T-helper 1 cell treated with Interleukin-12 subunit alpha and Interleukin-12 subunit beta and Interleukin-4 antibody, amounts not matched to agents 30 ng/mL and 1 ng/mL, for 36 hours (primary cell): Measurements from ENCODE around the gene COL9A3. TPM values are rescaled to one million over a fixed set of nuclear protein-coding genes. Genes with fewer than 3 reads are reported as not detected.

Experiments used
- intact Hi-C: fragments of 100-400 bp; cut with micrococcal nuclease; formaldehyde crosslinking; loops from one replicate; pipeline ENCODE4 v1.15.1; 2024
- total RNA-seq: library from RNA; stranded (reverse); gene quantifications from 2 replicates; pipeline ENCODE4 v1.2.3, GENCODE V29; 2022

COL9A3 gene
- 0.15 TPM in 1 of 2 replicates, not detected in the other for total RNA-seq

GRCh38 chr20:62816884-62817873, at the start of gene COL9A3:
Gene COL9A3 (plus strand): TSS chr20:62817050. CDS start chr20:62817065, 15 bp downstream.
- intact Hi-C loops, result no loop called here

DNA sequence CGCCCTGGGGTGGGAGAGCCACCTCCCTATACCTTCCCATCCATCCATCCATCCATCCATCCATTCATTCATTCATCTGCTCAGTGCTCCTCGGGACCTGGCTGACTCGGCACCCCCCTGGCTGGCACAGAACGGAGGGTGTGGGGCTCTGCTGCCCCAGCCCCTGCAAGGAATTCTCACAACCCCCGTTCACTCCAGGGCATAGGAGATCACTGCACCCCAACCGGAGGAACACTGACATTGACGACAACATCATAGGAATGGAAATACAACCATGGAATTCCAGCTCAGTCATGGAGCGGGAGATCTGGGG, 48.7 kb upstream of the COL9A3 start:
- intact Hi-C loops, result no loop called here

- intact Hi-C loops, result no loop called here
These were observed 48.1 kb upstream of the COL9A3 start for GRCh38 chr20:62768551-62769287.

GRCh38 chr20:62769346-62770071, 47.3 kb upstream of the COL9A3 start:
- intact Hi-C loops, result no loop called here

DNA sequence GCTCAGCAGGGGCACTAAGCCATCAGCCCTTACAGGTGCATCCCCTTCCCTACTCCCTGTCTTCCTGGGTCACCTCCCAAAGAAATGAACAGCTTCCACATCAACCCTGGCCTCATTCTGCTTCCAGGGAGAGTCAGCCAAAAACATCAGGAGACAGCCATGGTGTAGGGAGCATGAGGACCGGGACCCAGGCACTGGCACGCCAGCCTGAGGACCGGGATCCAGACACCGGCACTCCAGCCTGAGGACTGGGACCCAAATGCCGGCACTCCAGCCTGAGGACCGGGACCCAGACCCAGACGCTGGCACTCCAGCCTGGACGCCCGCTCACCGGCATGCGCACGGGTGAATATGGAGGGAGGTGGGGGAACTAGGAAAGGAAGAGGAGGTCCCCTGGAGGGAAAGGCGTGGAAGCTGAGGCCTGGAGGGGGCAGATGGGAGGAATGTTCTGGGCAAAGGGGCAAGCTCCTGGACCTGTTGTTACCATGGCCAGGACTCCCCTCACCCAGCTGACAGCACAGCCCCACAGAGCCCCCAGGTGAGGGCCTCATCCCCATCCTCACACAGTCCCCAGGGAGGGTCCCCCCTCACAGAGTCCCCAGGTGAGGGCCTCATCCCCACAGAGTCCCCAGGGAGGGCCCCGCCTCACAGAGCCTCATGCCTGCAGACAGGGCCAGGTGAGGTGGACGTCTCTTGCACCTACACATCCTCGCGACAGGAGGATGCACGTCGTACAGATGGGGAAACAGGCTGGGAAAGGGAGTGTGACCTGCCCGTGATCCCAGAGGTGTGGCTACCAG, 46.5 kb upstream of the COL9A3 start:
- intact Hi-C loops, result no loop called here

DNA sequence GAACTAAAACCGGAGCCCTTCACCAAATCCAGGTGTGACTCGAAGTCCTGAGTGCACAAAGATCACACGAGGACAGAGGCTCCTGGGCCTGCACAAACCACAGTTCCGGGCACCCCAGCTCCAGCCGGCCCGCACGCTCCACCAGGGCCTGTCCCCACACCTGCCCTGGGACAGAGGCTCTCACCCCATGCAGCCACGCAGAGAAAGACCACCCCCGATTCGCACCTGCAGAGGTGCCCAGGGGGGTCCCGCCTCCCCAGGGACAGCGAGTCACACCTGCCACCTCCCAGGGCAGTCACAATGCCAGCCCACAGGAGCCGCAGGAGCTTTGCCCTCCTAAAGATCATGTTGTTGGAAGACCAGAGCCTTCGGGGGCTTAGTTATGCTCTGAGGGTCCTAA, 45.9 kb upstream of the COL9A3 start:
- intact Hi-C loops, result no loop called here

DNA sequence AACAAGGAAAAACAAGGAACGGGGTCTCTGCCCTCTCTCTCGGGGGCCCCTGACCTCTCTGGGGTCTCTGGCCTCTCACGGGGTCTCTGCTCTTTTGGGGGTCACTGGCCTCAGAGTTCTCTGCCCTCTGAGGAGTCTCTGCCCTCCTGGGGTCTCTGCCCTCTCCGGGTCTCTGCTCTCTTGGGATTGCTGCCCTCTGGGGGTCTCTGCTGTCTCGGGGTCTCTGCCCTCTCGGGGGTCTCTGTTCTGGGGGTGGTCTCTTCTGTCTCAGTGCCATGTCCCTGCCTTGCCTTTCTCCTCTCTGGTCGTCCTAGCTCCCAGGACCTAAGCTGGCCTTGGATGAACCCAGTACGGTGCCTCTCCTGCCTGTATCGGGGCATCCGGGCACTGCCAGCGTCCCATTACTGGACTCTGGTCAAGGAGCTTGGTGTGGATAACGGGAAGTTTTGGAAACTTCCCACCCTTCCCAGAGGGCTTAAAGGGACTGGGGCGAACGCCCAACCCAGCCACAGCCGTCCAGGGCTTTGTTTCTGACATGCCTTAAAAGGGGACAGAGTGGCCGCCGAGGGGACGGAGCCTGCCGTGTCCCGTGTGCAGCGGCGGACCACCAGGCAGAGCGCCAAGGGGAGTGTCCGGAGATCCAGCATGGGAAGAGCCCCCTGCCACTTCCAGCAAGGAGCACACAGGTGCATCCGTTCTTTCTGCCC, 45.3 kb upstream of the COL9A3 start:
- intact Hi-C loops, result no loop called here

DNA sequence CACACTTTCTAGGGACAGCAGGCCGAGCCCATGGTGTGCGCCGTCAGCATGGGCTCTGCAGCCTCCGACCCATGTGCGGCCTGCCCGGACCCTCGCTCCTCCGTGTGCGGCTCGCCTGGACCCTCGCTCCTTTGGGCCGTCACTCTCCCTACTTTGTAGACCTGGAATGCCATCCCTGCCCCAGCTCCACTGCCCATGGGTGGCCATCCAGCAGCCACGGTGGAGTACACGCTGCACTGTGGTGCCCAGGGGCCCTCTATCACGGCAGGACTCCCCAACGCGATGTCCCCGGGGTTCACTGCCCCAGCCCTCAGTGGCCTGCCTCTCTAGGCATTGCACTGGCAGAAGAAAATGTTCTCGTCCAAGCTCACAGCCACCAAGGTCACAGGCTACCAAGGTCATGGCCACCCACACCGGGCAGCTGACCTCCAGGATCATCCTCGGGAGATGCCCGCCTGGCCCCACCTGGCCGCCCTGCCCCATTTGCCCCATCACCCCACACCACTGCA, 44.7 kb upstream of the COL9A3 start:
- intact Hi-C loops, result no loop called here

GRCh38 chr20:62772619-62772989, 44.2 kb upstream of the COL9A3 start:
- intact Hi-C loops, result no loop called here

DNA sequence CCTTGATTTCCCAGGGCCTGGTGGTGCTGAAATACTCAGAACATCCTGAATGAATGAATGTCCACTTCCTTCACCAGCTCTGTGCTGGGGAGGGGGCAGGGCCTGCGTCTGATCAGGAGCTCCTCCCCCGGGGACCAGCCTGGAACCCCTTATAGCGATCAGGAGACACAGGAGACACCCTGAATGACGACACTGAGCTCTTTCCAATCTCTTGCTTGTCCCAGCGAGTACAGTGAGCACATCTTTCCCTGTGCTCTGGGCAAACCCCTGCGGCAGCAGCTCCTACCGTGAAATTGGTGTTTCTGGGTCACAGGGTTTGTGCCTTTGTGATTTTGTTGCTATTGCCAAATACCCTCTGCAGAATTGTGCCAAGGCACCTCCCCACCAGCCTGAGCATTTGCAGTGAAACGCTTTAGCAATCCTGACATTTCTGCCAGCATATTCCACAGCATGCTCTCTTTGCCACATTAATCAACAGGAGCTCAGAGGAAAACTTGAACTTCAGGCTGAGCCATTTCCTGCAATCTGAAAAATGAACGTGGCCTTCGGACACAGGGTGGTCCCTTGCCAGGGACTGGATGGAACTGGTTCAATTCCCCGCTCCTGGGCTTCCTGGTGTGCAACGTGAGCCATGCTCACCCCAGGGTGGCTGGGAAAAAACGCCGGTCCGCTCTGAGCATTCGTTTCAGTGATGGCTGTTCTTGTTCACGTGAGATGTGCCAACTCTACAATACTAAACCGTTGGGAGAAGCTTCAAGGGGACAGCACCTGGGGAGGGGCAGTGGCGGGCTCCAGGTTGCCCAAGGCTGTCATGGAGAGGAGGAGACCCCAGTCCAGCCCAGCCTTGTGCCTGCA, 43.6 kb upstream of the COL9A3 start:
- intact Hi-C loops, result no loop called here

GRCh38 chr20:62773845-62774714, 42.8 kb upstream of the COL9A3 start:
- intact Hi-C loops, result no loop called here

- intact Hi-C loops, result no loop called here
These were observed 42.1 kb upstream of the COL9A3 start for GRCh38 chr20:62774762-62775161.

- intact Hi-C loops, result no loop called here
These were observed 41.6 kb upstream of the COL9A3 start for GRCh38 chr20:62775206-62775605.

- intact Hi-C loops, result loop anchor here (1.0 kb wide), 2 partner anchors 18 to 36 kb away; no protein-coding TSS in a partner anchor
These were observed 40.7 kb upstream of the COL9A3 start for GRCh38 chr20:62776035-62776691.

DNA sequence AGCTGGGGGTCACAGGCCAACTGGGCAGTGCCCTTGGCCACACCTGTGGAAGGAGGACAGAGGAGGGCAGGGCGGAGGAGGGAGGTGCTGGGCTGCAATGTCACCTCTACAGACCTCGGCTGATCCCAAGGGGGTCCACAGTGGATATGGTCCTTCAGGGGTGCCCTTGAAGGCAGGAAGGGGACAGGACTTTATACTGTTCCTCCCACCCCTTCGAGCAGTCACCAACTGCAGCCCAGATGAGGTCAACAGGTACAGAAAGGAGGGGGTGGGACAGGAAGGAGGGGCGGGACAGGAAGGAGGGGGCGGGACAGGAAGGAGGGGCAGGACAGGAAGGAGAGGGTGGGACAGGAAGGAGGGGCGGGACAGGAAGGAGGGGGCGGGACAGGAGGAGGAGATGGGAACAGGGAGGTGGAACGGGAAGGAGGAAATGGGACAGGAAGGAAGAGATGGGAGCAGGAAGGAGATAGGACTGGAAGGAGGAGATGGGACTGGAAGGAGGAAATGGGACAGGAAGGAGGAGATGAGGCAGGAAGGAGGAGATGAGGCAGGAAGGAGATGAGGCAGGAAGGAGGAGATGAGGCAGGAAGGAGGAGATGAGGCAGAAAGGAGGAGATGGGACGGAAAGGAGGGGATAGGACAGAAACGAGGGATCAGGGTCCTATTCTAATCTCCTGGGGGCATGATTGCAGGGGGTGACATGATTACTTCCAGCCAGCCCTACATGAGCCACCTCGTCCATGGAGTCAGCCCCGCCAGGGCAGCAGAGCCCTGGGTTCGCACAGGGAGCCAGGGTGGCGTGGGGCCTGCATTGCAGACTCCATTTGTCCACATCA, 39.9 kb upstream of the COL9A3 start:
- intact Hi-C loops, result loop anchor here (1.0 kb wide), 4 partner anchors 17 to 475 kb away; partner anchors contain the start of gene ADRM1

DNA sequence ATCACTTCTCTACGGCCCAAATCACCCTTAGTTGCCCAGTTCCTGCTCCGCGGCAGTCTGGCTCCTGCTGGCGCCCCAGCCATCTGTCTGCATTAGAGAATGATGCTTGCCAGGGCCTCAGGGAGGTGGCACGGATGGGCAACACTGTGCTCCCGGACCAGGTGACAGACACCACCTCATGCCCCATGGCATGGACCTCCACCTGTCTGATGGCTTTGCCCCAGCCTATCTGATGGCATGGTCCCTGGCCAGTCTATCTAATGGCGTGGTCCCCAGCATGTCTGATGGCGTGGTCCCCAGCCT, 39.4 kb upstream of the COL9A3 start:
- intact Hi-C loops, result loop anchor here (1.0 kb wide), 2 partner anchors 153 to 475 kb away; partner anchors contain the start of gene ADRM1

DNA sequence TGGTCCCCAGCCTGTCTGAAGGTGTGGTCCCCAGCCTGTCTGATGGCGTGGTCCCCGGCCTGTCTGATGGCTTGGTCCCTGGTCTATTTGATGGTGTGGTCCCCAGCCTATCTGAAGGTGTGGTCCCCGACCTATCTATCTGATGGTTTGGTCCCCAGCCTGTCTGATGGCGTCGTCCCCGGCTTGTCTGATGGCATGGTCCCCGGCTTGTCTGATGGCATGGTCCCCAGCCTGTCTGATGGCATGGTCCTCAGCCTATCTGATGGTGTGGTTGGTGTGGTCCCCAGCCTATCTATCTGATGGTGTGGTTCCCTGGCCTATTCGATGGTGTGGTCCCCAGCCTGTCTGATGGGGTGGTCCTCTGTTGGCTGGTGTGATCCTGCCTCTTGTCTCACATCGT, 38.8 kb upstream of the COL9A3 start:
- intact Hi-C loops, result no loop called here
